ENCODE results near the gene LYRM4.

The LYRM4 gene

DNA sequence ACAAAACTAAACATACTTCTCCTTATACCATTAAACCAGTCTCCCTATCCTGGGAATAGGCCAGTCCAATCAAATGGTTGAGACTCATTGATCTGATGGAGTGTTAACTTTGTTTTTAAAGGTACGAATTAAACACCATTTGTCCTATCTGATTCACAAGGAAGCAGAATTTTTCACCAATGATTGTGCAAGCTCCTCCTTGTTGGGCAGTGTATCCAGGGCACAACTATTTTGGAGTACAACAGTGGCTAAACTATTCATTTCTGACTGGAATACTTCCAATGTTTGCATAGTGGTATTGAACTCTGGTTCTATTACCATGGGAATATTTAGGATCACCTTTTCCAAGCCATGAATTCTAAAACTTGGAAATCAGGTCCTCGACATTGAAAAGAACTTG lies 181.1 kb downstream of the LYRM4 start:
- peaks cover 9% of the 10 kb centered on the region for H3K27me3 ChIP-seq (ENCODE audit: insufficient read depth, poor library complexity, severe bottlenecking)
- TF ChIP-seq GABPA (IDR thresholded peaks at IDR 0.05; ENCODE audit: low read depth) (no peak), CTCF (IDR thresholded peaks at IDR 0.05; ENCODE audit: insufficient read depth, low read length) (no peak), POLR2AphosphoS5 (IDR thresholded peaks at IDR 0.05; ENCODE audit: low read depth) (no peak), SPI1 (IDR thresholded peaks at IDR 0.05; ENCODE audit: borderline replicate concordance, low read depth) (no peak)
- TF ChIP-seq, protein P1, sequence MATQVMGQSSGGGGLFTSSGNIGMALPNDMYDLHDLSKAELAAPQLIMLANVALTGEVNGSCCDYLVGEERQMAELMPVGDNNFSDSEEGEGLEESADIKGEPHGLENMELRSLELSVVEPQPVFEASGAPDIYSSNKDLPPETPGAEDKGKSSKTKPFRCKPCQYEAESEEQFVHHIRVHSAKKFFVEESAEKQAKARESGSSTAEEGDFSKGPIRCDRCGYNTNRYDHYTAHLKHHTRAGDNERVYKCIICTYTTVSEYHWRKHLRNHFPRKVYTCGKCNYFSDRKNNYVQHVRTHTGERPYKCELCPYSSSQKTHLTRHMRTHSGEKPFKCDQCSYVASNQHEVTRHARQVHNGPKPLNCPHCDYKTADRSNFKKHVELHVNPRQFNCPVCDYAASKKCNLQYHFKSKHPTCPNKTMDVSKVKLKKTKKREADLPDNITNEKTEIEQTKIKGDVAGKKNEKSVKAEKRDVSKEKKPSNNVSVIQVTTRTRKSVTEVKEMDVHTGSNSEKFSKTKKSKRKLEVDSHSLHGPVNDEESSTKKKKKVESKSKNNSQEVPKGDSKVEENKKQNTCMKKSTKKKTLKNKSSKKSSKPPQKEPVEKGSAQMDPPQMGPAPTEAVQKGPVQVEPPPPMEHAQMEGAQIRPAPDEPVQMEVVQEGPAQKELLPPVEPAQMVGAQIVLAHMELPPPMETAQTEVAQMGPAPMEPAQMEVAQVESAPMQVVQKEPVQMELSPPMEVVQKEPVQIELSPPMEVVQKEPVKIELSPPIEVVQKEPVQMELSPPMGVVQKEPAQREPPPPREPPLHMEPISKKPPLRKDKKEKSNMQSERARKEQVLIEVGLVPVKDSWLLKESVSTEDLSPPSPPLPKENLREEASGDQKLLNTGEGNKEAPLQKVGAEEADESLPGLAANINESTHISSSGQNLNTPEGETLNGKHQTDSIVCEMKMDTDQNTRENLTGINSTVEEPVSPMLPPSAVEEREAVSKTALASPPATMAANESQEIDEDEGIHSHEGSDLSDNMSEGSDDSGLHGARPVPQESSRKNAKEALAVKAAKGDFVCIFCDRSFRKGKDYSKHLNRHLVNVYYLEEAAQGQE (IDR thresholded peaks at IDR 0.05; ENCODE audit: insufficient replicate concordance, low read depth) = no peak
- H3K4me3 ChIP-seq (replicated peaks; ENCODE audit: insufficient read depth, low read length) = no peak overlapping the region
- no peak for DNase-seq (ENCODE audit: low read depth in 1 of 2, low spot score in 1 of 2)
- H3K27ac ChIP-seq (replicated peaks) = no peak overlapping the region

GRCh38 chr6:5078121-5078669 lies 182.6 kb downstream of the LYRM4 start:
- TF ChIP-seq GABPA (IDR thresholded peaks at IDR 0.05; ENCODE audit: low read depth) (no peak), POLR2AphosphoS5 (IDR thresholded peaks at IDR 0.05; ENCODE audit: low read depth) (no peak), CTCF (IDR thresholded peaks at IDR 0.05; ENCODE audit: insufficient read depth, low read length) (no peak)
- Histone ChIP-seq H3K27ac (replicated peaks) (no peak overlapping the region), H3K4me3 (replicated peaks; ENCODE audit: insufficient read depth, low read length) (no peak overlapping the region), H3K27me3 (ENCODE audit: insufficient read depth, poor library complexity, severe bottlenecking) (no peaks in the 10 kb centered on the region)
- DNase-seq (ENCODE audit: low read depth in 1 of 2, low spot score in 1 of 2) = no peak

- TF ChIP-seq CTCF (IDR thresholded peaks at IDR 0.05; ENCODE audit: insufficient read depth, low read length) = no peak
- TF ChIP-seq GABPA (IDR thresholded peaks at IDR 0.05; ENCODE audit: low read depth) = no peak
- no peak for TF ChIP-seq POLR2AphosphoS5 (IDR thresholded peaks at IDR 0.05; ENCODE audit: low read depth)
- TF ChIP-seq, protein P1 (IDR thresholded peaks at IDR 0.05; ENCODE audit: insufficient replicate concordance, low read depth) = no peak
- no peak for TF ChIP-seq SPI1 (IDR thresholded peaks at IDR 0.05; ENCODE audit: borderline replicate concordance, low read depth)
- Histone ChIP-seq H3K27ac (replicated peaks) (no peak overlapping the region), H3K27me3 (ENCODE audit: insufficient read depth, poor library complexity, severe bottlenecking) (no peaks in the 10 kb centered on the region), H3K4me3 (replicated peaks; ENCODE audit: insufficient read depth, low read length) (no peak overlapping the region)
- DNase-seq (ENCODE audit: low read depth in 1 of 2, low spot score in 1 of 2) = no peak
Measured at GRCh38 chr6:5076931-5077330, 183.8 kb downstream of the LYRM4 start.

DNA sequence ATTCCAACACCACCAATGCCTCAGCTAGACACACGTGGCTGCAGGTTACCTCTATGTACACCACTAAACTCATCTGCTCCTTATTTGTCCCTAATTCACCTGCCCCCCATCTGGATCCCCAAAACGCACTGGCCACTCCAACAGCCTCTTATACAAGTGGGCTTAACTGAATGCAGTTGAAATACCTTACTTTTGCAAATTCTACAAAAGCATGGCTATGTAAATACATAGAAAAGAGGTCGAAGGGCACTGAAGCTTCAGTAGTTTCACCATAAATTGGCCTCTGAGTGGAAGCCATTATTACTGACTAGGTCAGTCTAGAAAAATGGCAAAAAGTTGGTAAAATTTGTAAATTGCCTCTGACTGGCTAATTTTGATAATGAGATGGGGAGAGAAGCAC lies 186.8 kb downstream of the LYRM4 start:
- no peak for DNase-seq (ENCODE audit: low read depth in 1 of 2, low spot score in 1 of 2)
- H3K4me3 ChIP-seq (replicated peaks; ENCODE audit: insufficient read depth, low read length) = no peak overlapping the region
- H3K27me3 ChIP-seq (ENCODE audit: insufficient read depth, poor library complexity, severe bottlenecking) = no peaks in the 10 kb centered on the region
- H3K27ac ChIP-seq (replicated peaks) = no peak overlapping the region
- no peak for TF ChIP-seq POLR2AphosphoS5 (IDR thresholded peaks at IDR 0.05; ENCODE audit: low read depth)
- no peak for TF ChIP-seq SPI1 (IDR thresholded peaks at IDR 0.05; ENCODE audit: borderline replicate concordance, low read depth)
- TF ChIP-seq CTCF (IDR thresholded peaks at IDR 0.05; ENCODE audit: insufficient read depth, low read length) = no peak
- TF ChIP-seq, protein P1 (IDR thresholded peaks at IDR 0.05; ENCODE audit: insufficient replicate concordance, low read depth) = no peak
- TF ChIP-seq GABPA (IDR thresholded peaks at IDR 0.05; ENCODE audit: low read depth) = no peak
